Esophagus squamous epithelium (tissue), 5 donors: Measurements from ENCODE around the gene DCST2. TPM values are rescaled to one million over a fixed set of nuclear protein-coding genes. Genes with fewer than 3 reads are reported as not detected.

Experiments used
- DNase-seq: peaks from one replicate; lab custom pipeline; 2025; lab: John Stamatoyannopoulos, UW
- H3K27ac ChIP-seq, 4 donors: fragments of 200-600 bp; sonication (generic); one replicate each; pipeline ENCODE4 v1.5.1; 2016 to 2019; ENCODE audit warnings: mild to moderate bottlenecking in 1 of 4
- H3K27me3 ChIP-seq, 4 donors: fragments of 200-600 bp; sonication (generic); 1 replicate in 3 of 4; 2 replicates in 1 of 4; pipeline versions ENCODE4 v1.5.1 to v1.6.0; 2017 to 2021; ENCODE audit warnings: antibody characterized with exemption in 1 of 4
- H3K36me3 ChIP-seq, 3 donors: fragments of 200-600 bp; sonication (generic); one replicate each; pipeline ENCODE4 v1.5.1; 2016 to 2019
- H3K4me1 ChIP-seq, 3 donors: fragments of 200-600 bp; sonication (generic); one replicate each; pipeline ENCODE4 v1.5.1; 2017 to 2019
- H3K4me3 ChIP-seq, 4 donors: fragments of 200-600 bp; sonication (generic); 1 replicate in 3 of 4; 2 replicates in 1 of 4; pipeline ENCODE4 v1.5.1; 2016 to 2019; ENCODE audit warnings: mild to moderate bottlenecking in 2 of 4, moderate library complexity in 1 of 4
- H3K9me3 ChIP-seq, 3 donors: fragments of 200-600 bp; sonication (generic); one replicate each; pipeline ENCODE4 v1.5.1; 2016 to 2019
- CTCF ChIP-seq, 6 experiments: fragments of 450-650 bp in 4 of 6; fragments of 200-600 bp in 2 of 6; sonication (generic) in 2 of 6; IDR thresholded peaks; one replicate each; pipeline ENCODE4 v1.5.1; 2016 to 2019; ENCODE audit warnings: antibody characterized with exemption in 6 of 6, mild to moderate bottlenecking in 4 of 6, moderate library complexity in 4 of 6
- POLR2A ChIP-seq, 4 donors: fragments of 450-650 bp; IDR thresholded peaks; one replicate each; pipeline ENCODE4 v1.6.1; 2017; ENCODE audit warnings: antibody characterized with exemption in 4 of 4, mild to moderate bottlenecking in 4 of 4, moderate library complexity in 3 of 4
- WGBS, 2 donors: methylation state at CpG; one replicate each; pipeline ENCODE4 v1.1.5; 2018; 5-methylcytosine and 5-hydroxymethylcytosine counted together
- intact Hi-C: fragments of 100-400 bp; cut with DNase I; formaldehyde crosslinking; loops from one replicate; pipeline ENCODE4 v1.15.0; 2022
- total RNA-seq, 4 donors: library from RNA; depleted of rRNA; stranded (reverse); fragments of >200 nt; gene quantifications; one replicate each; pipeline ENCODE4 v1.1.0, GENCODE V29; 2016
- donor health status: DM: yes; HTN: yes; CAD: no.

Gene DCST2
- total RNA-seq, 4 donors from 2014 or later = 0.11 to 8.2 (median 0.18) TPM

GRCh38 chr1:155009221-155009711 lies 24.3 kb downstream of the DCST2 start:
- Histone ChIP-seq H3K4me1 (peaks cover 77 to 100% (median 84%) of the 10 kb centered on the region in 3 donors), H3K4me3 (peak overlapping the region; percentile 50 to 96 (median 64)), H3K36me3 (peaks cover 2 to 33% (median 10%) of the 10 kb centered on the region in 3 donors), H3K27ac (peak overlapping the region; percentile 97 to 99 (median 98)), H3K27me3 (no peaks in the 10 kb centered on the region), H3K9me3 (no peaks in the 10 kb centered on the region)
- TF ChIP-seq POLR2A (IDR thresholded peaks at IDR 0.05) = no peak
- TF ChIP-seq CTCF (IDR thresholded peaks at IDR 0.05) = no peak
- 59% methylated on average over 5 of the region's 12 CpGs; no CpG with 5 or more reads in 1 of the 2 donors for WGBS, 2 donors
- intact Hi-C loops = no loop called here
- DNase-seq = no peak

- DNase-seq = no peak
- no peaks in the 10 kb centered on the region for H3K9me3 ChIP-seq
- H3K4me3 ChIP-seq = peak overlapping the region; percentile 50 to 96 (median 64)
- peaks cover 70 to 98% (median 81%) of the 10 kb centered on the region in 3 donors for H3K4me1 ChIP-seq
- TF ChIP-seq POLR2A (IDR thresholded peaks at IDR 0.05) = peak in 1 of 4 donors; percentile 29
- TF ChIP-seq CTCF (IDR thresholded peaks at IDR 0.05) = no peak
- 20 to 25% methylated on average over 3 to 10 of the region's 16 CpGs for WGBS, 2 donors
- intact Hi-C loops = no loop called here
- no peaks in the 10 kb centered on the region for H3K27me3 ChIP-seq
- peaks cover 0 to 23% (median 5%) of the 10 kb centered on the region in 3 donors for H3K36me3 ChIP-seq
- peak overlapping the region; percentile 97 to 99 (median 98) for H3K27ac ChIP-seq
These were observed 25.3 kb downstream of the DCST2 start for GRCh38 chr1:155008015-155008941.

- Histone ChIP-seq H3K27ac (peak overlapping the region; percentile 97 to 99 (median 98)), H3K36me3 (peaks cover 0 to 19% (median 5%) of the 10 kb centered on the region in 3 donors), H3K4me1 (peaks cover 60 to 88% (median 72%) of the 10 kb centered on the region in 3 donors), H3K4me3 (peak overlapping the region; percentile 50 to 96 (median 64)), H3K27me3 (no peaks in the 10 kb centered on the region), H3K9me3 (no peaks in the 10 kb centered on the region)
- intact Hi-C loops = no loop called here
- TF ChIP-seq CTCF (IDR thresholded peaks at IDR 0.05) (no peak), POLR2A (IDR thresholded peaks at IDR 0.05) (no peak)
- DNase-seq = no peak
- 30 to 70% methylated on average over 2 of the region's 6 CpGs for WGBS, 2 donors
These were observed 26.2 kb downstream of the DCST2 start for GRCh38 chr1:155007251-155007828.

- Histone ChIP-seq H3K4me3 (peak overlapping the region in 3 of 4 donors; percentile 61 to 96 (median 67)), H3K9me3 (no peaks in the 10 kb centered on the region), H3K36me3 (peaks cover 0 to 19% (median 5%) of the 10 kb centered on the region in 3 donors), H3K27ac (peak overlapping the region; percentile 97 to 99 (median 98)), H3K27me3 (no peaks in the 10 kb centered on the region), H3K4me1 (peaks cover 53 to 81% (median 65%) of the 10 kb centered on the region in 3 donors)
- 14 to 31% methylated on average over 2 of the region's 2 CpGs for WGBS, 2 donors
- TF ChIP-seq POLR2A (IDR thresholded peaks at IDR 0.05) (no peak), CTCF (IDR thresholded peaks at IDR 0.05) (no peak)
- DNase-seq = no peak
- intact Hi-C loops = no loop called here
These were observed 26.9 kb downstream of the DCST2 start for GRCh38 chr1:155006601-155007101.
